Activated CD8-positive, alpha-beta T cell treated with anti-CD3 and anti-CD28 coated beads for 36 hours (primary cell): Measurements from ENCODE around the gene AMPD2. TPM values are rescaled to one million over a fixed set of nuclear protein-coding genes. Genes with fewer than 3 reads are reported as not detected.

Experiments used
- ATAC-seq: fragments of 200-7000 bp; cut with Tn5 transposase; one replicate; pipeline ENCODE4 v1.10.0; 2021; ENCODE audit warnings: mild to moderate bottlenecking, moderate library complexity
- CTCF ChIA-PET: fragments of 350-600 bp; sonication (Branson Sonifier 250); formaldehyde crosslinking; loops from one replicate; lab custom pipeline; 2021; ENCODE audit warnings: antibody characterized with exemption; lab: Charles Lee
- POLR2A ChIA-PET: fragments of 350-600 bp; sonication (Branson Sonifier 250); formaldehyde crosslinking; loops from one replicate; lab custom pipeline; 2021; ENCODE audit warnings: antibody characterized with exemption; lab: Charles Lee
- DNase-seq: peaks from one replicate; pipeline ENCODE4 v3.0.0-alpha.2; 2020
- H3K27ac Mint-ChIP-seq: one replicate; pipeline ENCODE4 v1.8.0; 2021; ENCODE audit warnings: mild to moderate bottlenecking, mixed read lengths
- H3K27me3 Mint-ChIP-seq: one replicate; pipeline ENCODE4 v1.8.0; 2021; ENCODE audit warnings: mixed read lengths
- H3K36me3 Mint-ChIP-seq: one replicate; pipeline ENCODE4 v1.8.0; 2021; ENCODE audit warnings: low read depth, mixed read lengths
- H3K4me1 Mint-ChIP-seq: one replicate; pipeline ENCODE4 v1.8.0; 2021; ENCODE audit warnings: low read depth, mixed read lengths
- H3K4me3 Mint-ChIP-seq: one replicate; pipeline ENCODE4 v1.8.0; 2021; ENCODE audit warnings: mild to moderate bottlenecking, moderate library complexity, mixed read lengths
- H3K9me3 Mint-ChIP-seq: one replicate; pipeline ENCODE4 v1.8.0; 2021; ENCODE audit warnings: mixed read lengths
- CTCF ChIP-seq: fragments of 200-600 bp; IDR thresholded peaks from one replicate; pipeline ENCODE4 v1.8.0; 2022; ENCODE audit warnings: antibody characterized with exemption, mild to moderate bottlenecking
- intact Hi-C: fragments of 100-400 bp; cut with micrococcal nuclease; formaldehyde crosslinking; loops from one replicate; pipeline ENCODE4 v1.10.0; 2022
- total RNA-seq, 2 experiments: library from RNA; stranded (reverse); gene quantifications; one replicate each; pipeline ENCODE4 v1.2.3, GENCODE V29; 2021

The AMPD2 gene
- total RNA-seq, 2 experiments from 2014 or later: 107 to 119 TPM

GRCh38 chr1:109611308-109611990 lies 8.2 kb upstream of the AMPD2 start:
- ATAC-seq (no peak), DNase-seq (no peak)
- ChIA-PET POLR2A (interaction anchor here (0.5 to 0.7 kb wide), 2 partner anchors 15 to 729 kb away, joined by 3 read pairs; no protein-coding TSS in a partner anchor), CTCF (interaction anchor here (1.3 to 7.8 kb wide), 3 partner anchors 10 to 27 kb away, joined by 4 to 71 read pairs (median 7); no protein-coding TSS in a partner anchor)
- peaks cover 7% of the 10 kb centered on the region for H3K4me1 Mint-ChIP-seq
- intact Hi-C loops: no loop called here
- no peaks in the 10 kb centered on the region for H3K36me3 Mint-ChIP-seq
- H3K4me3 Mint-ChIP-seq: no peak overlapping the region
- no peak overlapping the region for H3K27ac Mint-ChIP-seq
- no peak for TF ChIP-seq CTCF
- no peaks in the 10 kb centered on the region for H3K9me3 Mint-ChIP-seq
- no peaks in the 10 kb centered on the region for H3K27me3 Mint-ChIP-seq

- H3K27me3 Mint-ChIP-seq: no peaks in the 10 kb centered on the region
- POLR2A ChIA-PET: interaction anchor here (0.8 to 2.3 kb wide), 3 partner anchors 9 to 65 kb away, joined by 3 to 11 read pairs (median 4); partner anchors contain the start of gene GNAI3
- no peak for TF ChIP-seq CTCF
- DNase-seq (no peak), ATAC-seq (no peak)
- no peak overlapping the region for H3K4me3 Mint-ChIP-seq
- H3K4me1 Mint-ChIP-seq: peaks cover 21% of the 10 kb centered on the region
- CTCF ChIA-PET: interaction anchor here (0.7 to 7.8 kb wide), 13 partner anchors 9 to 161 kb away, joined by 3 to 71 read pairs (median 4); no protein-coding TSS in a partner anchor
- no peaks in the 10 kb centered on the region for H3K36me3 Mint-ChIP-seq
- no peaks in the 10 kb centered on the region for H3K9me3 Mint-ChIP-seq
- intact Hi-C loops: no loop called here
- no peak overlapping the region for H3K27ac Mint-ChIP-seq
Observed at GRCh38 chr1:109613361-109614147, 6.1 kb upstream of the AMPD2 start.

- DNase-seq (no peak), ATAC-seq (no peak)
- intact Hi-C loops: no loop called here
- CTCF ChIA-PET: interaction anchor here (1.9 to 7.8 kb wide), 4 partner anchors 10 to 70 kb away, joined by 5 to 71 read pairs (median 20); no protein-coding TSS in a partner anchor
- no peak overlapping the region for H3K4me3 Mint-ChIP-seq
- TF ChIP-seq CTCF: no peak
- H3K4me1 Mint-ChIP-seq: peaks cover 29% of the 10 kb centered on the region
- H3K9me3 Mint-ChIP-seq: no peaks in the 10 kb centered on the region
- peaks cover under 1% of the 10 kb centered on the region for H3K36me3 Mint-ChIP-seq
- H3K27ac Mint-ChIP-seq: no peak overlapping the region
- POLR2A ChIA-PET: interaction anchor here (1.1 kb wide), 1 partner anchor 18 kb away, joined by 3 read pairs; no protein-coding TSS in a partner anchor
- no peaks in the 10 kb centered on the region for H3K27me3 Mint-ChIP-seq
Observed at GRCh38 chr1:109615879-109616278, 3.8 kb upstream of the AMPD2 start.

- H3K27me3 Mint-ChIP-seq: no peaks in the 10 kb centered on the region
- no peak overlapping the region for H3K4me3 Mint-ChIP-seq
- H3K4me1 Mint-ChIP-seq: peaks cover 29% of the 10 kb centered on the region
- no peaks in the 10 kb centered on the region for H3K9me3 Mint-ChIP-seq
- intact Hi-C loops: no loop called here
- DNase-seq (no peak), ATAC-seq (no peak)
- ChIA-PET CTCF (interaction anchor here (0.9 to 7.8 kb wide), 8 partner anchors 11 to 368 kb away, joined by 3 to 71 read pairs (median 6); partner anchors contain the start of genes AHCYL1 and CYB561D1), POLR2A (interaction anchor here (0.9 to 1.1 kb wide), 2 partner anchors 18 to 68 kb away, joined by 3 read pairs; partner anchors contain the start of gene GNAI3)
- peaks cover 2% of the 10 kb centered on the region for H3K36me3 Mint-ChIP-seq
- TF ChIP-seq CTCF: no peak
- H3K27ac Mint-ChIP-seq: no peak overlapping the region
Observed at GRCh38 chr1:109616391-109616790, 3.2 kb upstream of the AMPD2 start.
